H7 (cell line): Measurements from ENCODE around the gene FRMD5. TPM values are rescaled to one million over a fixed set of nuclear protein-coding genes. Genes with fewer than 3 reads are reported as not detected.
A peak's percentile ranks its signal among the peaks of the same experiment; 100 is the strongest.
"Not testable (repeated sequence)": the region's sequence is repeated elsewhere in the genome, so short reads cannot be mapped to it uniquely, and the experiment has no call there.

Experiments
- DNase-seq: peaks from one replicate; pipeline ENCODE4 v3.0.0; 2012
- H3K27me3 ChIP-seq: 2 replicates; pipeline ENCODE4 v1.6.0; 2011; ENCODE audit warnings: mild to moderate bottlenecking, low read length; ENCODE audit not compliant: control insufficient read depth, insufficient read depth
- H3K36me3 ChIP-seq: replicated peaks from 2 replicates; pipeline ENCODE4 v1.5.1; 2011; ENCODE audit warnings: low read length; ENCODE audit not compliant: control insufficient read depth, insufficient read depth
- H3K4me3 ChIP-seq: 2 replicates; pipeline ENCODE4 v1.5.1; 2011; ENCODE audit warnings: low read depth, mild to moderate bottlenecking, control low read depth, low read length, moderate library complexity; ENCODE audit not compliant: insufficient read depth
- total RNA-seq: library from RNA; depleted of rRNA; stranded (reverse); fragments of >200 nt; shearing (Covaris generic); gene quantifications from 2 replicates; pipeline ENCODE4 v1.2.3, GENCODE V29; 2014

The FRMD5 gene
- total RNA-seq, 1 experiment from 2014 or later, result 2.4 TPM

DNA sequence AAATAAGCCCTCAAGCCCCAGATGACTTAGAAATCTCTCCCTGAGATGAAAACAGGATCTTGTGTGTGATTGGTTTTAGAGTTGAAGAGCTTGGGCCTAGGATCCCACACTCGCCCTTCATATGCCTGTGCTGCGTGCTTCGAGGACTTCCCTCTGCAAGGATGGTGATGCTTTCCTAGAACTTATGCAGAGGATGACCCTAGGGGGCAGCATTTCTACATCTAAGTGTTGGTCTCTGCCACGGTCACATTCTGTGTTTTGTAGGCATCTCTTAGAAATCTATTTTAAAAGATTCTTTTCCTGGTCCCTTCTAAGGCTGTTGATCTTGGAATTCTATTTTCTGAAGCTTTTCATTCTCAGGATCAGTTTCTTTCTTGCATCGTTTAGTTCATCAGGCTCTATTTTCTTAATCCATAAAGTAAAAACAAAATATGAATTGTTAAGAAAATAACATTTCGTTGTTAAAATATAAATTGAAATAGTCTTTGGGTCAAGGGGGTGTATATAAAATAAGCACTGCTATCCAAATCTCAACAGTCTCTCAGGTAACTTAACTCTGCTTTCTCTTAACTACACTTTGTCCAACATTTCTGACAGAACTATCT lies 322.6 kb downstream of the FRMD5 start:
- DNase-seq, result peak; percentile 81
- H3K36me3 ChIP-seq, result peaks cover 5% of the 10 kb centered on the region

DNA sequence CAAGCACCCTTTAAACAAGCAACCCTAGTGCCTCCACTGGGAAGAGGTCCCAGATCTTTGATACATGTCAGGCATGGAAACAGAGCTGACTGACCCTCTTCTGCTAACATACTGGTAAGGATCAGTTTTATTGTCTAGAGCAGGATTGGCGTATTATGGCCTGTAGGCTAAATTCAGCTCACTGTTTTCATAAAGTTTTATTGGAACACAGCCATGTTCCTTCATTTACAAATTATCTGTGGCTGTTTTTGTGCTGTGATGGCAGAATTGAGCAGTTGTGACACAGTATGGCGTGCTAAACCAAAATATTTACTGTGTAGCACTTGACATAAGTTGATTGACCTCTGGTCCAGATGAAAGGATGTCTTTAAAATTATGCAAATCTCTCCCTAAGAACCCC lies 323.2 kb downstream of the FRMD5 start:
- Histone ChIP-seq H3K27me3 (no peaks in the 10 kb centered on the region), H3K4me3 (no peak overlapping the region), H3K36me3 (peaks cover 5% of the 10 kb centered on the region)
- DNase-seq, result no peak

More for the DNA sequence above, 322.6 kb downstream of the FRMD5 start:
- H3K27me3 ChIP-seq, result no peaks in the 10 kb centered on the region
- H3K4me3 ChIP-seq, result no peak overlapping the region

DNA sequence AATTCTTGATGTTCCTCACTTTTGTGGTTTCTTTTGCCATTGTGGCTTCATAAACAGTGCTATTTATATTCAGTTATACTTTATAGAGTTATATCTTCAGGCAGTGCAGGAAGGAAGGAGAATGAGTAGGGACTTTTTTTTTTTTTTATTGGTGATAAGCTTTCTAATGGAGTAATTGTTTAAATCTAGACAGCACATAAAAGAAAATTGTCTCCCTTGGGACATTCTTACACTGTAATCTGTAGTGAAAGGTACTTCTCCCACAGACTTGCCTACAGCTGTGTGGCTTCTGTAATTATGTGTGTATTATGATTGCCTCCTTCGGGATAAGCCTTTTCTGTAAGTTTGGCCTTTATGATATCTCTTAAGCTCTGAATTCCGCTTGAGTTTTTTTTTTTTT lies 326.7 kb downstream of the FRMD5 start:
- no peak for DNase-seq
- peaks cover 3% of the 10 kb centered on the region for H3K36me3 ChIP-seq
- no peak overlapping the region for H3K4me3 ChIP-seq
- H3K27me3 ChIP-seq, result no peaks in the 10 kb centered on the region

DNA sequence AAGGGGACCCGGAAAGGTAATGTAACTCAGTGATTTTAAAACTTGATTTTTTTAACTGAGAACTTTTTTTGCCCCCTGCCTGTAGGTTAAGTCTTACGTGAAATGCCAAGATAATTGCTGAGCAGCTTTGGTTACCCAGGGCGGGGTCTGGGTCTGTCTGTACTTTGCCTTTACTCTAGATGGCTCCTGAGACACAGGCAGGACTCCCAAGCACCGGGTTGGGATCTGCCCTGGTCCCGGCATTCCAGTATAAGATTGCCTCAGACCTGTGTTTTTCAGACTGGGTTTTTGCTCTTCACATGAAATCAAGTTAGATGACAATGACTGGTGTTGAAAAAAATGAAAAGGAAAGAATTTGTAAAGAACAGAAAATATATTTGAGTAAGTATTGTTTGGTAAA lies 328.0 kb downstream of the FRMD5 start:
- no peak overlapping the region for H3K4me3 ChIP-seq
- peaks cover 3% of the 10 kb centered on the region for H3K36me3 ChIP-seq
- H3K27me3 ChIP-seq, result no peaks in the 10 kb centered on the region
- no peak for DNase-seq

DNA sequence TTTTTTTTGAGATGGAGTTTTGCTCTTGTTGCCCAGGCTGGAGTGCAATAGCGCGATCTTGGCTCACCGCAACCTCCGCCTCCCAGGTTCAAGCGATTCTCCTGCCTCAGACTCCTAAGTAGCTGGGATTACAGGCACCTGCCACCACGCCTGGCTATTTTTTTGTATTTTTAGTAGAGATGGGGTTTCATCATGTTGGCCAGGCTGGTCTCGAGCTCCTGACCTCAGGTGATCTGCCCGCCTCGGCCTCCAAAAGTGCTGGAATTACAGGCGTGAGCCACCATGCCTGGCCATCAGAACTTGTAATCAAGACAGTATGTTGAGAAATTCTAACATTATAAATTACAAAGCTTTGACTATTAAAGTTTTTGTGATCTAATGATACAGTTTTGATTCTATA lies 328.4 kb downstream of the FRMD5 start:
- not testable (repeated sequence) for H3K4me3 ChIP-seq, H3K36me3 ChIP-seq, DNase-seq, H3K27me3 ChIP-seq

DNA sequence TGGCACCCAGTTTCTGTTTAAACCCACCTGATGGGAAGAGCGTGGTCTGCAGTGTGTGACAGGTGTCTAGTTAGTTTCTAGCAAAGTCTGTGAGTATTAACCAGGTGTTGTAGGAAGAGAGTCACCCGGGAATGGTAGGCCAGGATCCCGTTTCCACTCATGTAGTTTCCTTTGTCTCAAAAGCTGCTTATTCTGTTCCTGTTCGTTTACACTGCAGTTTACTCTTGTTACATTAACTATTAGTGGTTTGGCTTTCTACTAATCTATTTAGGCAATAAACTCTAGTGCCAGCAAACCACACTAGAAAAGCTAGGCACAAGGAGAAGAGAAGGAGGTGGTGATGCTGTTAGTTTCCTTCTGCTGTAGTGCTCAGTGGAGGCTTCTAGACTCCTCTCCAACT lies 335.5 kb downstream of the FRMD5 start:
- no peak for DNase-seq
- Histone ChIP-seq H3K36me3 (peaks cover 1% of the 10 kb centered on the region), H3K27me3 (no peaks in the 10 kb centered on the region), H3K4me3 (no peak overlapping the region)

DNA sequence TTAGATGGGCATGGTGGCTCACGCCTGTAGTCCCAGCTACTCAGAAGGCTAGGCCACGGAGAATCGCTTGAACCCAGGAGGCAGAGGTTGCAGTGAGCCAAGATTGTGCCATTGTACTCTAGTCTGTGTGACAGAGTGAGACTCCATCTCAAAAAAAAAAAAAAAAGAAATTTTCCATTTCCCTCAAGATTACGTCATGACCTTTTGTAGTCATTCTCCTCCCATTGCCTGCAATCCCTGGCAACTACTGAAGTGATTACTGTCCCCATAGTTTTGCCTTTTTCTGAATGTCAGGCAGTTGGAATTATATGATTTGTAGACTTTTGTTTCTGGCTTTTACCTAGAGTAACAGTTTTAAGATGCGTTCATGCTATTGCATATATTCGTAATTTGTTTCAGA lies 340.3 kb downstream of the FRMD5 start:
- Histone ChIP-seq H3K4me3 (no peak overlapping the region), H3K36me3 (peaks cover 1% of the 10 kb centered on the region), H3K27me3 (no peaks in the 10 kb centered on the region)
- DNase-seq, result no peak

DNA sequence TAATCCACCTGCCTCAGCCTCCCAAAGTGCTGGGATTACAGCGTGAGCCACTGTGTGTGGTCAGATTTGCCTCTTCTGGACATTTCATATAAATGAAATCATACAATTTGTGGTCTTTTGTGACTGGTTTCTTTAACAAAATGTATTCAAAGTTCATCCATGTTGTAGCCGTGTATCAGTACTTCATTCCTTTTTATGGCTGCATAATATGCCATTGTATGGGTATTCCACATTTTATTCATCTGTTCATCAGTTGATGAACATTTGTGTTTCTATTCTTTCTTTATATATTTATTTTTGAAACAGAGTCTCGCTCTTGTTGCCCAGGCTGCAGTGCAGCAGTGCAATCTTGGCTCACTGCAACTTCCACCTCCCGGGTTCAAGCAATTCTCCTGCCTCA lies 342.5 kb downstream of the FRMD5 start:
- Histone ChIP-seq H3K27me3 (no peaks in the 10 kb centered on the region), H3K4me3 (no peak overlapping the region), H3K36me3 (no peaks in the 10 kb centered on the region; the same call in none of the 2 replicates)
- DNase-seq, result no peak

DNA sequence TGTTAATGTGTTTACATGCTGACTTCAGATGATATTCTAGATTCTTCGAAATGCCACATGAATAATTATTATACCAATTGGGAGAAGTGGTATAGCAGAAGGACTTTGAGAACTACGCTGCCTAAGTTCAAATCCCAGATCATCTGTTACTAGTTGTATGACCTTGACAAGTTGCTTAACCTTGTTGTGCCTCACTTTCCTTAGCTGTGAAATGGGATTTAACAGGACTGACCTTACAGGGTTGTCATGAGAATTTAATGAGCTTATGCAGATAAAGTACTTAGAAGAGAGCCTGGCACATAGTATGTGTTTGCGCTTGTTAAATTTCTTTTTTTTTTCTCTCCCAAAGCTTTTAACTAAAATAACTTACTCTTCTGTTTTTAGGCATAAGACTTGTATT lies 343.8 kb downstream of the FRMD5 start:
- Histone ChIP-seq H3K4me3 (no peak overlapping the region), H3K36me3 (no peaks in the 10 kb centered on the region; the same call in 1 of the 2 replicates), H3K27me3 (no peaks in the 10 kb centered on the region)
- DNase-seq, result no peak

DNA sequence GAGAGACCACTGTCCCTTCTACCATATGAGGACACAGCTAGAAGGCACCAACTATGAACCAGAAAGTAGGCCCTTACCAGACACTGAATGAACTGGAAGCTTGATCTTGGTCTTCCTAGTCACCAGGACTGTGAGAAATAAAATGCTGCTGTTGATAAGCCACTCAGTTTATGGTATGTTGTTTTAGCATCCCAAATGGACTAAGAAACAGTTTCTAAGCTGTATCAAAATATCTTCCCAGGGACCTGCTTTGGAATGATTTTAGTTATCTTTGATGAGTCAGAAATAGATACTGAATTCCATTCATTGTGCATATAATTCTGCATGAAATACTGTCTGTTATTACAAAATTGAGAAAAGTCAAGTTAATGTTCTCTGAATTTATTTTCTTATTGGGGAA lies 349.6 kb downstream of the FRMD5 start:
- Histone ChIP-seq H3K27me3 (no peaks in the 10 kb centered on the region), H3K4me3 (no peak overlapping the region), H3K36me3 (no peaks in the 10 kb centered on the region; the same call in 1 of the 2 replicates)
- no peak for DNase-seq

DNA sequence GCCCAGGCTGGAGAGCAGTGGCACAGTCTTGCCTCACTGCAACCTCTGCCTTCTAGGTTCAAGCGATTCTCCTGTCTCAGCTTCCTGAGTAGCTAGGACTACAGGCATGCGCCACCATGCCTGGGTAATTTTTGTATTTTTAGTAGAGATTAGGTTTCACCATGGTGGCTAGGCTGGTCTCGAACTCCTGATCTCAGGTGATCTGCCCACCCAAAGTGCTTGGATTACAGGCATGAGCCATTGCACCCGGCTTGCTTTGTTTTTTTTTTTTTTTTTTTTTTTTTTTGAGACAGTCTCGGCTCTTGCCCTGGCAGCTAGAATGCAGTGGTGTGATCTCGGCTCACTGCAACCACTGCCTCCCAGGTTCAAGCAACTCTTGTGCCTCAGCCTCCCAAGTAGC lies 362.6 kb downstream of the FRMD5 start:
- H3K4me3 ChIP-seq, H3K36me3 ChIP-seq, DNase-seq, H3K27me3 ChIP-seq: not testable (repeated sequence)

DNA sequence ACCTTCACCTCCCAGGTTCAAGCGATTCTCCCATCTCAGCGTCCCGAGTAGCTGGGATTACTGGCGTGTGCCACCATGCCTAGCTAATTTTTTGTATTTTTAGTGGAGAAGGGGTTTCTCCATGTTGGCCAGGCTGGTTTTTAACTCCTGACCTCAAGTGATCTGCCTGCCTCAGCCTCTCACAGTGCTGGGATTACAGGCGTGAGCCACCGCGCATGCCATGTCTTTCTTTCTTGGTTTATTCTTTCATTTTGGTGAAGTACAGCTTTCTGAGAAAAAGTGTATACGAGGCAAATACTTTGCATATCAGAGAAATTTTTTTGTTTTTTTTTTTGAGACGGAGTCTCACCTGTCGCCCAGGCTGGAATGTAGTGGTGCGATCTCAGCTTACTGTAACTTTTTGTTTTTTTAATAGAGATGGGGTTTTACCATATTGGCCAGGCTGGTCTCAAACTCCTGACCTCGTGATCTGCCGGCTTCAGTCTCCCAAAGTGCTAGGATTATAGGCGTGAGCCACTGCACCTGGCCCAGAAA lies 363.5 kb downstream of the FRMD5 start:
- not testable (repeated sequence) for H3K27me3 ChIP-seq, H3K4me3 ChIP-seq, DNase-seq, H3K36me3 ChIP-seq

DNA sequence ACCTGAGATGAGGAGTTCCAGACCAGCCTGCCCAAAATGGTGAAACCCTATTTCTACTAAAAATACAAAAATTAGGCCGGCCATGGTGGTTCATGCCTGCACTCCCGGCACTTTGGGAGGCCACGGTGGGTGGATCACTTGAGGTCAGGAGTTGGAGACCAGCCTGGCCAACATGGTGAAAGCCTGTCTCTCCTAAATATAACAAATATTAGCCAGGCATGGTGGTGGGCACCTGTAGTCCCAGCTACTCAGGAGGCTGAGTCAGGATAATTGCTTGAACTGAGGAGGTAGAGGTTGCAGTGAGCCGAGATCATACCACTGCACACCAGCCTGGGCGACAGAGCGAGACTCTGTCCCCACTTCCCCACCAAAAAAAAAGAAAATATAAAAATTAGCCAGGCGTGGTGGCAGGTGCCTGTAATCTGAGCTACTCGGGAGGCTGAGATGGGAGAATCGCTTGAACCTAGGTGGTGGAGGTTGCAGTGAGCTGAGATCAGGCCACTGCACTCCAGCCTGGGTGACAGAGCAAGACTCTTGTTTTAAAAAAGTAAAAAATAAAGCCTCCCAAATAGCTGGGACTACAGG lies 364.3 kb downstream of the FRMD5 start:
- DNase-seq, result not testable (repeated sequence)

DNA sequence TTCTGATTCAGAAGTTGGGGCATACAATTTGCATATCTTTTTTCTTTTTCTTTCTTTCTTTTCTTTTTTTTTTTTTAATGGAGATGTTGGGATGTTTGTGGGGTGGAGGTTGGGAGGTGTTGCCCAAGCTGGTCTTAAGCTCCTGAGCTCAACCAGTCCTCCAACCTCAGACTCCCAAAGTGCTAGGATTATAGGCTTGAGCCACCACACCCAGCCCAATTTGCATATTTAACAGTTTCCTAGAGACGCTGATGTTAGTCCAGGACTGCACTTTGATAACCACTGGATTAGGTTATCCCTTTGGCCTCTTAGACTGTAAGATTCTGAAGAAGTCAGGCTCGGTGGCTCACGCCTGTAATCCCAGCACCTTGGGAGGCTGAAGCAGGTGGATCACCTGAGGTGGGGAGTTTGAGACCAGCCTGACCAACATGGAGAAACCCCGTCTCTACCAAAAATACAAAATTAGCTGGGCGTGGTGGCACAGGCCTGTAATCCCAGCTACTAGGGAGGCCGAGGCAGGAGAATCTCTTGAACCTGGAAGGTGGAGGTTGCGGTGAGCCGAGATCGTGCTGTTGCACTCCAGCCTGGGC lies 365.0 kb downstream of the FRMD5 start:
- not testable (repeated sequence) for H3K36me3 ChIP-seq, H3K27me3 ChIP-seq, DNase-seq, H3K4me3 ChIP-seq

More for the DNA sequence above, 364.3 kb downstream of the FRMD5 start:
- not testable (repeated sequence) for H3K4me3 ChIP-seq, H3K27me3 ChIP-seq, H3K36me3 ChIP-seq

DNA sequence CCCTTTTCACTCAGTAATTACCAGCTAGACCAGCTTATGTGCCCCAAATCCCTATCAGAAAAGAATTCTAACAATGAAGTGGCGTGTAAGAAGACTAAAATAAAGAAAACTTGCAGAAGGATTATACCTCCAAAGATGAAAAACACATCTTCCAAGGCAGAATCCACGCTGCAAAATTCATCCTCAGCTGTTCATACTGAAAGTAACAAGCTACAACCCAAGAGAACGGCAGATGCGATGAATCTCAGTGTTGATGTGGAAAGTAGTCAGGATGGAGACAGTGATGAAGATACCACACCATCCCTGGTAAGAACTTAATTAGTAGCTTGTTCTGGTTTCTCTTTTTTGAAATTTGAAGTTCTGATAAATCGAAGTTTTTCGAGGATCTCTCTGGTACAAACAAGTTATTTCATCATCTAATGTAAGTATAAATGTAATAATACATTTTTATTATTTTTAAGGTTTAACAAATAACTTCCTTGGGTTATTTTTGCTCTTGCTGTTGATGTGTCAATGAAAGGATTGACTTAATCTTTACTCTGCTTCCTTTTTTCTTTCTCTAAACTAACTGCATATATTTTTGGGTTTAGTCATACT lies 366.9 kb downstream of the FRMD5 start:
- no peak for DNase-seq
- Histone ChIP-seq H3K4me3 (no peak overlapping the region), H3K36me3 (no peaks in the 10 kb centered on the region; the same call in 1 of the 2 replicates)

More for the DNA sequence above, 366.9 kb downstream of the FRMD5 start:
- H3K27me3 ChIP-seq, result no peaks in the 10 kb centered on the region
